NCI-H1694 treated with DMSO at 0.1 percent for 48 hours (cell line): ENCODE measurements around the gene MARS1.
A peak's percentile ranks its signal among the peaks of the same experiment; 100 is the strongest.

Source experiments
- DNase-seq: peaks from one replicate; lab custom pipeline; 2025; lab: John Stamatoyannopoulos, UW

The MARS1 gene

DNA sequence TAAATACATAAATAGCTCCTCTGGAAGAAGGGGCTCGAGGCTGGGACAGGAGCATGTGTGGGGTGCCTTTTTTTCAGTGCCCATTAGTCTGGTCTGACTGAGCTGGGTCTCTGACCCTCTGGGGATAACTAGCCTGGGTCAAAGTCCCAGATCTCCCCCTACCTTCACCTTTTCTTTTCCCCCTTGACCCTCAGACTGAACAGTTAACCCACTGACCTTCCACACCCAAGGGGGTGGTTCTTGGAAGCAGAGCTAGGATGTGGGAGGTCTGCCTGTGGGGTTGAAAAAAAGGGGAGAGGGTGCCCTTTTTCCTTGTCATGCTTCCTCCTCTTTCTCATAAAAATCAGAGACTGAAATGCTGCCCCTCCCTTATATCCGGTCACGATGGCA is 29.2 kb upstream of the MARS1 start:
- no peak for DNase-seq

DNA sequence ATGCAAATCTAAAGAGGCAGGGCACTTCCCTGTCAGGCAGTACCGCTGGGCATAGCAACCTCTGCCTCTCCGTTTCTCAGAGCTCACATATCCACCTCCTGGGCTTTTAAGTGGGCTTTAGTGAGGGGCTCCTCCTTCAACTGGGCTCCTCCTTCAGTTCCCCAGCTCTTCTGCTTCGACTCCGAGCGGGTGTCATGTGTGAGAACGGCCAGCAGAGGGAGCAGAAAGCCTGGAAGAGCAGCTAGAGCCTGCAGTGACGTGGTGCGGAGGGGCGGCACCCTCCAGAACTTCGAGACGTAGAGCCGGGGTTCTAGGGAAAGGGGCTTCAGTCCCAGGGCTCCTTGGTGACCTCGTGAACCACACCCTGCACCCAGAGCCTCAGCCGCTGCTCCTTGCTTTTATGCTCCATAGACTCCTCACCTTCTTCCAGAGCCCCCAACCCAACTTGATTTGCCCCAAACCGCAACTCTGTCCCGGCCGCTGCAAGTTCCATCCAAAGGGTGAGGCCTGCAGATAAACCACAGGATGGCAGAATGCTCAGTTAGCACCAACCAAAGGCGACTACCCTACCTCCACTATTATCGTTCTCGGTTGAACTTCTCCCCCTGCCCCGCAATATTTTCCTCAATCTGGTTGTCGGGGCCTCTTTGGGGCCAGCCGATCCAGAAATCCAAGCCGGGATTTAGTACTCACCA is 28.7 kb upstream of the MARS1 start:
- peak; percentile 86 for DNase-seq

DNA sequence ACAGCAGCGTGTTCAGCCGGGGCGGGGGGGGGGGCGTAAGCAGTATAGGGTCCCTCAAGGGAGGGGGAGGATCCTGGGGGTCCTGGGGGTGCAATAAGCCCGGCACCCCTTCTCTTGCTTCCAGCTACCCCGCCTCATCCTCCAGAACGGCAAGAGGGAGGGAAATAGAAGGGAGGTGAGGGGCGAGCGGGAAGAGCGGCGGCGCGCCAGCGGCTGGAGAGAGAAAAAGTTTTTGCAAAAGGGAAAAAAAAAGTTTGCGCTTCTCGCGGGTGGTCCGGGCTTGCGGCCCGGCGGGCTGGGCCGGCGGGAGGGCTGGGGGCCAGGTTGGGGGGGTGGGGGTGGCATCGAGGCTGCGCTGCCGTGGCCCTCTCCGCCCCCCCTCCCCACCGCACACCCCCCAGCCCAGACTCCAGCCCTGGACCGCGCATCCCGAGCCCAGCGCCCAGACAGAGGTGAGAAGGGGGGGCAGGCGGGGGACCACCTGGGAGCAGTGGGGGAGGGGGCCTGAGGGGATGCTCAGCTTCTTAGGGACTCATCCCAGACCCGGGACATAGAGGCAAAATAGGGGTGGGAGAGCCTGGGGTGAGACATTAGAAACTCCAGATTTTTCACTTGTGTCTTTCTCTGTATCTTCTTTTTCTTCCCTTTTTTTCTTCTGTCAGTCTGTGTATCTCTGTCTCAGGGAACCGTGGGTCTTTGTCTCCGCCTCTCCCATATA is 28.0 kb upstream of the MARS1 start, which contains the start of gene GLI1:
Gene GLI1, plus strand, starts transcription at position 36 of the 718 bp plus-strand sequence. CDS start 3,907 bp downstream, outside the sequence.
- DNase-seq = no peak

DNA sequence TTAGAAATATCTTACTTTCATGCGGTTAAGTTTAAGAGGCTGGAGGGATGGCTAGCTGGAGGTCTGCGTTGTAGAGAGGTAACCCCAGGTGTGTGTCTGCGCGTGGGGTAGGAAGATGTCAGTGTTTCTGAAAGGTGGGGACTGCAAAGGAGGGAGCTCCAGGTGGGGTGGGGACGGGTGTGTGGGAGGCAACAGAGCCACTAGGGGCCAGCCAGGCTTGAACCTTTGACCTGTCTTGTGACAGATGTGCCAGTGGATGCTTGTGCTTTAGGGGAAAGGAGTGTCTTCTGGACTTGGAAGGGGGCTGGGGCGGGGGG is 27.4 kb upstream of the MARS1 start:
- DNase-seq = no peak

DNA sequence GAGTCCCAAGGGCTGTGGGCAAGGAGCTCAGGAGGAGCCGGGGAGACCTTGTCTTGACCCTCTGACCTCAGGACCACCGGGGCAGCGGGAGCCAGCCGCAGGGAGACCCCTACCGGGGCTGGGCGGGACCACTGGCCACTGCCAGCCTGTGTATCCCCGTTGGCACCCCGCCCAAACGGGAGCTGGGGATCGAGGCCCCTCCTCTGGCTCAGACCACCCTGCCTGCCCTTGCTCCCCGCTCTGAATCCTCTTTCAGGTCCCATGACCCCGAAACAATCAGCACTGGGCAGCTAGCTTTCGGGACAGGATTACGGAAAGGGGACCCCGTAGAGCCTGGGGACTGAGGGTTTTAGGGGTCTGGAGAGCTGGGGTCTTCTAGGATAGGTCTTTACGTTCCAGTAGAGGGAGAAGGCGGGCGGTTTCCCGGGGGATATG is 27.0 kb upstream of the MARS1 start:
- DNase-seq = no peak

DNA sequence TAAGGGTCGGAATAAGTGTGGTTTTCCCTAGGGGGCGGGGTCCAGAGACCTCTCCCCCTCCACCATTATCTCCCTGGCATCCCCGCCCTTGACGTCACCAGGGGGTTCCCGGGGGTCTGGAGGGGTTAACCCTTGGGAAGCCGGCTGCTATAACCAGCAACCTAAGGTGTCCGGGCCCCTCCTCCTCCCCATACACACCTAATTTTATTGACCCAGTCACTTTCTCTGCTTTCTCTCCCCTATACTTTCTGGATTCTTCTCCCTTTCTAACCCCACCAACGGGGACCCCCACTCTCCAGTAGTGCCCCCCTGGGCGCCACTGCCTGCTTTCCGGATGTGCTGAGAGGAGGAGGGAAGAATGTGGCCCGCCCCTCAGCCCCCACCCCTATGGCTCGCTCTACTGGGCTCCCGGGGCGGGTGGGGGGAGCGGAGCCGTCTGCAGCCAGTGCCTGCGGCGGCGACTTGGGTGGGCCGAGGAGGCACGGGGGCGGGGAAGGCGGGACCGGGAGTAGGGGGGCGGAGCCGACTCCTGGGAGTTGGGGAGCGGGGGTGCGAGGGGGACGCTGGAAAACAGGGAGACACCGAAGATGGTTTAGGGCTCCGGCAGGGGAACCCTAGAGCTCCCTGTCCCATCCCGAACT is 26.5 kb upstream of the MARS1 start:
- DNase-seq = no peak

DNA sequence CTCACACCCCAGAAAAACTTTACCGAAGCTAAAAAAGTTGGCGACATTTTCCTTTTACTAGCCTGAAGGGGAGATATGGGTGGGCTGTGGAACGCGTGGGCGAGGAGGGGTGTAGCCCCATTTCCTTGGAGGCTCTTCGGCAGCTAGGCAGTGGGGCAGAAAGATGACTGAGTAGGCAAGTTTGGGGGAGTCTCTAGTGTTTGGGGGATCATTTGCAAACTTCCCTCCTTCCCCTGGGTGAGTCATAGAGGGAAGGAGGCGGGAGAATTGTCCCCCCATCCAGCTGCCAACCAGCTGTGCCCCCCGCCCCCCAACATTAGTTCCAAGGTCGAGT is 26.0 kb upstream of the MARS1 start:
- no peak for DNase-seq

DNA sequence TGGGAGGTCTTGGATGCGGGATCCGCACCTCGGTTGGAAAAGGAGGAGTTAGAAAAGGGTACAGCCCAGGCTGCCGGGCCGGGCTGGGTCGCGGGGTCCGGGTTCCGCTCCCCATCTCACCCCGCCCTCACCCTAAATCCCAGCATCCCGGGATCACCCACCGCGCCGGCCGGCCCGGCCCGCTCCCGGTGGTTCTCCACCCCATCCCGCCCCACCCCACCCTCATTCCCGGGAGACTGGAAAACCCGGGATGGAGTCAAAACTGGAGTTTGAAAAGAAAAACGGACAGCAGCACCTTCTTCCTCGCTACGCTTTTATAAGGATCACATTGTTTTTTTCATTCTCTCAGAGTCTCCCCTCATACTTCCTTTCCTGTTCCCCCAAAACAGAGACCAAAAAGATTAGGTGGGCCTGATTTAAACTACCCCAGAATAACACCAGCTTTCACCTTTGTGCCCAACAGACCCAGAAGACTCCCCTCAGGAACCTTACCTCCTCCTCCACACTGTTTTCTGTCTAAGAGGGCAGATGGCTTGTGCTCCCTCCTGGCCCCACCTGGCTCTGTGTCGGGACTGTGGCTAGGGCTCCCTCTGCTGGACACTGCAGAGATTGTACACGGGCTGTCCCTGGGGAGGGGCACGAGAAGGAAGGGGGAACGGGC is 25.5 kb upstream of the MARS1 start:
- peak; percentile 81 for DNase-seq

DNA sequence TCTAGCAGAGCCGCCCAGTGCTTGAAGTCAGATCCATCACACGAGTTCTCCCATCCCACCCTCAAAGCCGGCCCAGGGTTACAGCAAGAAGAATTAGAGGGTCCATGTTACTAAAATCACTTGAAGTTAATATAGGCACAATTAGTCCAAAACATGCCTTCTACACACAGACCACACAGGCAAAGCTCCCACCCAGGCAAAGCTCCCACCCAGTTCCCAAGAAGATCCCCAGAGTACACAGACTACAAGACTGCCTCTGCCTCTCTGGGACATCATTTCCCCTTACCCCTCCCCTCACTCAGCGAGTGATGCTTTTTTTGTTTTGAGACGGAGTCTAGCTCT is 25.0 kb upstream of the MARS1 start:
- no peak for DNase-seq

DNA sequence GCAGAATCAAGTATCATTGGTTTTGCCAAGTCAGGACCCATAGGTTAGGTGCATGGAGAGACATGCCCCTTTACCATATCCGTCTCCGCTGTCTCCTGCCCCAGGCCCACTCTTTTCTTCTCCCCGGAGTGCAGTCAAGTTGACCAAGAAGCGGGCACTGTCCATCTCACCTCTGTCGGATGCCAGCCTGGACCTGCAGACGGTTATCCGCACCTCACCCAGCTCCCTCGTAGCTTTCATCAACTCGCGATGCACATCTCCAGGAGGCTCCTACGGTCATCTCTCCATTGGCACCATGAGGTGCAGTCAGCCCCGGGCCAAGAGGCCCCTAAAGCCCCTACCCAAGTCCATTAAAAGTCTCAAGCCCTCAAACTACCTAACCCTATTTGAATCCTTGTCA is 23.3 kb upstream of the MARS1 start:
- DNase-seq = no peak

DNA sequence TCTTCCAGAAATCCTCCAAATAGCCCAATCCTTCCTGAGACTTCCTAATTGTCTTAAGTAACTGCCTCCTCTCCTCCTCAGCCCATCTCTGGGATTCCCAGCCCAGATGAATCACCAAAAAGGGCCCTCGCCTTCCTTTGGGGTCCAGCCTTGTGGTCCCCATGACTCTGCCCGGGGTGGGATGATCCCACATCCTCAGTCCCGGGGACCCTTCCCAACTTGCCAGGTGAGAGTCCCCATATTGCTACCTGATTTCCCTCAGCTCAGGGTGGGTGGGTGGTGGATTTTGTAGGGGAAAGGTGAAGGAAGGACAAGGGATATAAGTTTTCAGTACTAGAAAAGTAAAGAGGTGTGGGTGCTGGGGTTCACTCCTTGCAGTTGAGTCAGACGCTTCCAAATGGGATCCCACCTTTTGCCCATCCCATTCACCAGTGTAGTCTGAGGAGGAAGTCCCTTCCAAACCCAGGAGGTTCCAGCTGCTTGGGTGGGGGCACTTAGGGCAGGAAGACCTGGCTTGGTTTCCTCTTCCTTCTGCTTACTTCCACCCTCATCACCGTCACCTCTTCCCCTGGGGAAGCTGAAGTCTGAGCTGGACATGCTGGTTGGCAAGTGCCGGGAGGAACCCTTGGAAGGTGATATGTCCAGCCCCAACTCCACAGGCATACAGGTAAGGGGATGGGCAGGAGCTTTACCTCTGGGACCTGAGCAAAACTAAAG is 22.7 kb upstream of the MARS1 start:
- DNase-seq = no peak

DNA sequence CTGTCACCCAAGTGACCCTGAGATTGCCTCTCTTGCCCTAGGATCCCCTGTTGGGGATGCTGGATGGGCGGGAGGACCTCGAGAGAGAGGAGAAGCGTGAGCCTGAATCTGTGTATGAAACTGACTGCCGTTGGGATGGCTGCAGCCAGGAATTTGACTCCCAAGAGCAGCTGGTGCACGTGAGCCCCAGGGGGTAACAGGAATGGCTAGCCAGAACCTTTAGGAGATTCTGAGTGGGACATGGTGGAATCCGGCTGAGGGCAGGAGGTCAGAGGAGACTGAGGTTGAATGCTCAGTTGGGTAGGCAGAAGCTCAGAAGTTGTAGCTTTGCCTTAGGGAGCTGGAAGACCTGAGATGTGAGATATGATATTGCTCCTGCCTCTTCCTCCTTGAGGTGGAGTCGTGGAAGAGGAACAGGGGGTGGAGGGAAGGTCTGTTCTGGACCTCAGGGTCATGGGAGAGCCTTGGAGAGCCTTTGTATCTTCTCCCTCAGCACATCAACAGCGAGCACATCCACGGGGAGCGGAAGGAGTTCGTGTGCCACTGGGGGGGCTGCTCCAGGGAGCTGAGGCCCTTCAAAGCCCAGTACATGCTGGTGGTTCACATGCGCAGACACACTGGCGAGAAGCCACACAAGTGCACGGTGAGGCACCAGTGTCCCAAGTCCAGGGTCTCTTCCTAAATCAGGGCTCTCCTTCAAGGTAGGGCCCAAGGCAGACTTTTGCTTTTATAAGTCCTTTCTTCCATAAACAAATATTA is 21.9 kb upstream of the MARS1 start:
- no peak for DNase-seq

DNA sequence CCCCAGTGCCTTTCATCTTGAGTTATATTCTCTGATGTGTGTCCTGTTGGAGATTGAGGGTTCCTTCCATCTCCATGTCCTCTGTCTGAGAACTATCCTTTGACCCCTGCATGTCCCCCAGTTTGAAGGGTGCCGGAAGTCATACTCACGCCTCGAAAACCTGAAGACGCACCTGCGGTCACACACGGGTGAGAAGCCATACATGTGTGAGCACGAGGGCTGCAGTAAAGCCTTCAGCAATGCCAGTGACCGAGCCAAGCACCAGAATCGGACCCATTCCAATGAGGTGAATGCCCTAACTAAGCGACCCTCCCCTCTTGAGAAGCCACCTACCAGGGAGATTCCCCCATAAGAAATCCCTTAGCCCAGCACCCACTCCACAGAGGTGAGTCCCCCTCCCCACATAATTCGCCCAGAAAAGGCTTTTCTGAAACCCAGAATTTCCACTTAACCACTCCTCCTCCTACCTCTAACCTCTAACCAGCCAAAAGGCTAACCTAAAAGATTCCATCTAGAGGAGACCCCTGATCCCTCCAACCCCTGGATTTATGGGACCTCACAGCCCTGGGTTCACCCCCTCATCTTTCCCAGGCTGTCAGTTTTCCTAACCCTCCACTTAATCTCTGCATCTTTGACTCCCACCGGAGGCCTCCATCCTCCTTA is 20.5 kb upstream of the MARS1 start:
- no peak for DNase-seq

DNA sequence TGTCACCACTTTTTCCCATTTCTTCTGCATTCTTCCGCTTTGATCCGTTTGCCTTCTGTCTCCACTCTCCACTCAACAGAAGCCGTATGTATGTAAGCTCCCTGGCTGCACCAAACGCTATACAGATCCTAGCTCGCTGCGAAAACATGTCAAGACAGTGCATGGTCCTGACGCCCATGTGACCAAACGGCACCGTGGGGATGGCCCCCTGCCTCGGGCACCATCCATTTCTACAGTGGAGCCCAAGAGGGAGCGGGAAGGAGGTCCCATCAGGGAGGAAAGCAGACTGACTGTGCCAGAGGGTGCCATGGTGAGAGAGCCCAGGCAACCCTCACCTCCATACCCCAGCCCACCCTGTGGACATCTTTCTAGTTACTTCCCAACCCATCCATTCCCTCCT is 20.0 kb upstream of the MARS1 start:
- DNase-seq = no peak

DNA sequence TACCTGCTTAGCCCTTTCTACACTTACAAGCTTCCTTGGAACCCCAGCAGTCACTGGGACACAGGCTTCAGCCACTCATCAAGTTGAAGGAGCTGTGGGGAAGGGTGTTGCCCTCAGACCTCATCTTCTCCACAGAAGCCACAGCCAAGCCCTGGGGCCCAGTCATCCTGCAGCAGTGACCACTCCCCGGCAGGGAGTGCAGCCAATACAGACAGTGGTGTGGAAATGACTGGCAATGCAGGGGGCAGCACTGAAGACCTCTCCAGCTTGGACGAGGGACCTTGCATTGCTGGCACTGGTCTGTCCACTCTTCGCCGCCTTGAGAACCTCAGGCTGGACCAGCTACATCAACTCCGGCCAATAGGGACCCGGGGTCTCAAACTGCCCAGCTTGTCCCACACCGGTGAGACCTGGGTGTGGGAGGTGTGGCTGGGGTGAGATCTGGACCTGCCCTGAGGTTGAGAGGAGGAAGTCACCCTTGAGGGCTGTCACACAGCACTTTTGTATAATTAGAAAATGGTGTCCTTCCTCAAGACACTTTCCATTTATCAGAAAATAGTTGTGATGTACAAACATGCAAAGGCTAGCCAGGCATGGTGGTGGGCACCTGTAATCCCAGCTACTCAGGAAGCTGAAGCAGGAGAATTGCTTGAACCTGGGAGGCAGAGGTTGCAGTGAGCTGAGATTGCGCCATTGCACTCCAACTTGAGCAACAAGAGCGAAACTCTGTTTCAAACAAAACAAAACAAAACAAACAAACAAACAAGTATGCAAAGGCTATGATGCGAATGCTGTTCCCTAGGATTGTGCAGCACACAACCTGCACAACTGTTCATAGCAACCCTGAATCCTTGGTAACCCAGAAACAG is 18.3 kb upstream of the MARS1 start:
- no peak for DNase-seq

DNA sequence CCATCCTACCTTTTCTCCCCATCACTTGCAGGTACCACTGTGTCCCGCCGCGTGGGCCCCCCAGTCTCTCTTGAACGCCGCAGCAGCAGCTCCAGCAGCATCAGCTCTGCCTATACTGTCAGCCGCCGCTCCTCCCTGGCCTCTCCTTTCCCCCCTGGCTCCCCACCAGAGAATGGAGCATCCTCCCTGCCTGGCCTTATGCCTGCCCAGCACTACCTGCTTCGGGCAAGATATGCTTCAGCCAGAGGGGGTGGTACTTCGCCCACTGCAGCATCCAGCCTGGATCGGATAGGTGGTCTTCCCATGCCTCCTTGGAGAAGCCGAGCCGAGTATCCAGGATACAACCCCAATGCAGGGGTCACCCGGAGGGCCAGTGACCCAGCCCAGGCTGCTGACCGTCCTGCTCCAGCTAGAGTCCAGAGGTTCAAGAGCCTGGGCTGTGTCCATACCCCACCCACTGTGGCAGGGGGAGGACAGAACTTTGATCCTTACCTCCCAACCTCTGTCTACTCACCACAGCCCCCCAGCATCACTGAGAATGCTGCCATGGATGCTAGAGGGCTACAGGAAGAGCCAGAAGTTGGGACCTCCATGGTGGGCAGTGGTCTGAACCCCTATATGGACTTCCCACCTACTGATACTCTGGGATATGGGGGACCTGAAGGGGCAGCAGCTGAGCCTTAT is 17.4 kb upstream of the MARS1 start:
- DNase-seq = no peak

DNA sequence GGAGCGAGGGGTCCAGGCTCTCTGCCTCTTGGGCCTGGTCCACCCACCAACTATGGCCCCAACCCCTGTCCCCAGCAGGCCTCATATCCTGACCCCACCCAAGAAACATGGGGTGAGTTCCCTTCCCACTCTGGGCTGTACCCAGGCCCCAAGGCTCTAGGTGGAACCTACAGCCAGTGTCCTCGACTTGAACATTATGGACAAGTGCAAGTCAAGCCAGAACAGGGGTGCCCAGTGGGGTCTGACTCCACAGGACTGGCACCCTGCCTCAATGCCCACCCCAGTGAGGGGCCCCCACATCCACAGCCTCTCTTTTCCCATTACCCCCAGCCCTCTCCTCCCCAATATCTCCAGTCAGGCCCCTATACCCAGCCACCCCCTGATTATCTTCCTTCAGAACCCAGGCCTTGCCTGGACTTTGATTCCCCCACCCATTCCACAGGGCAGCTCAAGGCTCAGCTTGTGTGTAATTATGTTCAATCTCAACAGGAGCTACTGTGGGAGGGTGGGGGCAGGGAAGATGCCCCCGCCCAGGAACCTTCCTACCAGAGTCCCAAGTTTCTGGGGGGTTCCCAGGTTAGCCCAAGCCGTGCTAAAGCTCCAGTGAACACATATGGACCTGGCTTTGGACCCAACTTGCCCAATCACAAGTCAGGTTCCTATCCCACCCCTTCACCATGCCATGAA is 16.8 kb upstream of the MARS1 start:
- no peak for DNase-seq

DNA sequence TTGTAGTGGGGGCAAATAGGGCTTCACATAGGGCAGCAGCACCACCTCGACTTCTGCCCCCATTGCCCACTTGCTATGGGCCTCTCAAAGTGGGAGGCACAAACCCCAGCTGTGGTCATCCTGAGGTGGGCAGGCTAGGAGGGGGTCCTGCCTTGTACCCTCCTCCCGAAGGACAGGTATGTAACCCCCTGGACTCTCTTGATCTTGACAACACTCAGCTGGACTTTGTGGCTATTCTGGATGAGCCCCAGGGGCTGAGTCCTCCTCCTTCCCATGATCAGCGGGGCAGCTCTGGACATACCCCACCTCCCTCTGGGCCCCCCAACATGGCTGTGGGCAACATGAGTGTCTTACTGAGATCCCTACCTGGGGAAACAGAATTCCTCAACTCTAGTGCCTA is 16.2 kb upstream of the MARS1 start:
- no peak for DNase-seq

DNA sequence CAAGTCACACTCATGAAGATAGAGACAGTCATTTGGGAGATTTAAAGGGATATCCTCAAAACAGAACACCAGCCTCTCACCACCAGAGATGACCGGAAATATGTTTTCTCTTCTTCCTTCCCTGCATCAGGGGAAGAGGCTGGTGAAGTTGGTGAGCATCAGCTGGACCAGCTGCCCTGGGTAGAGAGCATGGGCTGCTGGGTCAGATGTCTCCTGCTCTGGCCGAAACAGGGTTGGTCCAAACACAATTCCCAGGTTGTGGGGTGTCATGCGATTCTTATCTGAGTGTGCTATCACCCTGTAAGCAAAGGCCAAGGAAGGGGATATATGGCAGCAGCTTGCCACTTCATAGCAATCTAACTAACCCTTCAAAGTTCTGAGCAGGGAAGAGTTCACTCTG is 15.5 kb upstream of the MARS1 start:
- no peak for DNase-seq
